Measurements from ENCODE around the gene CHST11. TPM values are rescaled to one million over a fixed set of nuclear protein-coding genes. Genes with fewer than 3 reads are reported as not detected.

The CHST11 gene
- total and polyA plus RNA-seq, 10 of the 15 experiments (the other 5 are each of a cell fraction or from before 2014, with no cell fraction given), result 1.9 to 38.1 (median 17.2) TPM

DNA sequence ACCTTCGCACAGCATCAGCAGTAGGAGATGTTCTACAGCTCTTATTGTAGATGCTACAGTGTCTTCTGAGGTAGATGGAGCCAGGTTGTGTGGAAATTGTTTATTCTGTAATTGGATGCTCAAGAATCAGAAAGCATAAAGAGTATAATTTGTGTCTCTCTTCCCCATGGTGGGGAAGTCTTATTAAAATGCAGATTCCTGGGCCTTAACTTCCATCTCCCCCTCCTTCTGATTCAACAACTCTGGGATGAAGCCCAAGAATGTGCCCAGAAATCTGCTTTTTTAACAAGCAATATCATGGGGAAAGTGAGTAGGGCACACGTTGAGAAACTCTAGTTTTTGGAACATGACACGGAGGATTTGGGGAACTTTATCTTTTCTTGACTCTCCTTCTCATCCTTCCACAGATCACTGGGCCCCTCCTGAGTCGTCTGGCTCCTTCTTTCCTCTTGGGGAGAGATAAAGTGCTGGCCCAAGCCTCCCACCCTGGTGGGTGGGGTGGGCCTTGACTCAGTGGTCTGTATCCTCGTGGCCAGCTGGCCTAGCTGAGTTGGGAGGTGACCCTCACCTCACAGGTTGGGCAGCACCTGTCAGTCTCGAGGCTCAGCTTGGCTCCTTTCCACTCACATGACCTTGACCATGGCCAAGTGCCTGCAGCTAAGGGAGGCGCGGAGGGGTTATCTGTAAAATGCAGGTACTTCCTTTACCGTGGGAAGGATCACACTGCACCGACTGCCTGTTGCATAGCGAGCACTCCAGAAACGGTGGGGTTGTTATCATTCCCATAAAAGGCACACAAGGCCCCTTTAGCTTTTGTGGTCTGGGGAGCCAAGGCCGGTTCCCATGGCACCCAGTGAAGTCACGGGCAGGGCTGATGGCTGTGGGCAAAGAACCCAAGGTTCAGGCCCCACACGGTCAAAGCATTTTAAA, 141.9 kb downstream of the CHST11 start:
- no peak overlapping the region for H2AFZ ChIP-seq (ENCODE audit: control insufficient read depth, low read depth, low read length)
- ATAC-seq, result no peak
- ChIA-PET CTCF (interaction anchor here (0.5 kb wide), 1 partner anchor 10 kb away, joined by 3 read pairs; no protein-coding TSS in a partner anchor), POLR2A (interaction anchor here (0.6 kb wide), 1 partner anchor 519 kb away, joined by 3 read pairs; no protein-coding TSS in a partner anchor), RAD21 (ENCODE audit: unreplicated experiment) (interaction anchor here (1.1 to 2.1 kb wide), 2 partner anchors 16 to 139 kb away, joined by 4 to 7 read pairs; no protein-coding TSS in a partner anchor), SMC1A (ENCODE audit: uncharacterized antibody, unreplicated experiment) (interaction anchor here (1.0 to 4.1 kb wide), 5 partner anchors 16 to 121 kb away, joined by 3 to 18 read pairs (median 3); no protein-coding TSS in a partner anchor)
- intact Hi-C loops (cut with micrococcal nuclease; ENCODE audit: unreplicated experiment), result no loop called here
- H3K4me2 ChIP-seq (ENCODE audit: control insufficient read depth, insufficient read depth), result no peak overlapping the region
- no peaks in the 10 kb centered on the region for H3K27me3 ChIP-seq (replicated peaks in 1 of 2; ENCODE audit: control insufficient read depth in 2 of 2, insufficient read depth in 2 of 2, low read length in 1 of 2)
- H4K20me1 ChIP-seq (ENCODE audit: control insufficient read depth, insufficient read depth), result no peaks in the 10 kb centered on the region
- in situ Hi-C loops (cut with MboI), result no loop called here
- no peak overlapping the region for H3K9ac ChIP-seq (ENCODE audit: control insufficient read depth, insufficient read depth, low read length)
- peaks cover 31% of the 10 kb centered on the region for H3K4me1 ChIP-seq (ENCODE audit: control insufficient read depth, insufficient read depth, low read length)
- no peak overlapping the region for H3K27ac ChIP-seq (ENCODE audit: control insufficient read depth, insufficient read depth)
- no TSS peak for BruUV-seq (replicated peaks)
- TF ChIP-seq MYB (IDR thresholded peaks at IDR 0.05; ENCODE audit: borderline replicate concordance, low read depth, low read length), result no peak
- TF ChIP-seq ZZZ3 (IDR thresholded peaks at IDR 0.05; ENCODE audit: control insufficient read depth, insufficient read length, low read depth), result no peak
- no peak for TF ChIP-seq IKZF1 (conservative IDR thresholded peaks at IDR 0.05)
- TF ChIP-seq JUND (IDR thresholded peaks at IDR 0.05; ENCODE audit: low read depth, low read length), result no peak
- no peak for TF ChIP-seq KDM1A (IDR thresholded peaks at IDR 0.05; ENCODE audit: borderline replicate concordance)
- no peak for TF ChIP-seq SREBF2 (IDR thresholded peaks at IDR 0.05; ENCODE audit: low read length)
- TF ChIP-seq SREBF1 (IDR thresholded peaks at IDR 0.05; ENCODE audit: low read length), result no peak
- TF ChIP-seq SMC3 (IDR thresholded peaks at IDR 0.05; ENCODE audit: borderline replicate concordance, low read length), result no peak
- TF ChIP-seq KLF5 (IDR thresholded peaks at IDR 0.05; ENCODE audit: partially characterized antibody), result no peak
- TF ChIP-seq, protein P1, sequence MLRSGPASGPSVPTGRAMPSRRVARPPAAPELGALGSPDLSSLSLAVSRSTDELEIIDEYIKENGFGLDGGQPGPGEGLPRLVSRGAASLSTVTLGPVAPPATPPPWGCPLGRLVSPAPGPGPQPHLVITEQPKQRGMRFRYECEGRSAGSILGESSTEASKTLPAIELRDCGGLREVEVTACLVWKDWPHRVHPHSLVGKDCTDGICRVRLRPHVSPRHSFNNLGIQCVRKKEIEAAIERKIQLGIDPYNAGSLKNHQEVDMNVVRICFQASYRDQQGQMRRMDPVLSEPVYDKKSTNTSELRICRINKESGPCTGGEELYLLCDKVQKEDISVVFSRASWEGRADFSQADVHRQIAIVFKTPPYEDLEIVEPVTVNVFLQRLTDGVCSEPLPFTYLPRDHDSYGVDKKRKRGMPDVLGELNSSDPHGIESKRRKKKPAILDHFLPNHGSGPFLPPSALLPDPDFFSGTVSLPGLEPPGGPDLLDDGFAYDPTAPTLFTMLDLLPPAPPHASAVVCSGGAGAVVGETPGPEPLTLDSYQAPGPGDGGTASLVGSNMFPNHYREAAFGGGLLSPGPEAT (IDR thresholded peaks at IDR 0.05; ENCODE audit: low read depth), result no peak
- no peak for TF ChIP-seq ZSCAN29 (IDR thresholded peaks at IDR 0.05)
- TF ChIP-seq SIN3A (IDR thresholded peaks at IDR 0.05; ENCODE audit: low read depth, low read length), result no peak
- TF ChIP-seq GABPA (IDR thresholded peaks at IDR 0.05; ENCODE audit: low read depth), result no peak
- no peak for TF ChIP-seq MEF2A (IDR thresholded peaks at IDR 0.05; ENCODE audit: insufficient read depth, low read depth, low read length)
- no peak for TF ChIP-seq YBX1 (IDR thresholded peaks at IDR 0.05)
- peaks cover 24% of the 10 kb centered on the region for H3K79me2 ChIP-seq (ENCODE audit: control insufficient read depth, insufficient read depth, low read length)
- H3K4me3 ChIP-seq, result no peak overlapping the region
- no peak for DNase-seq (ENCODE audit: low read depth, low spot score)
- H3K36me3 ChIP-seq (ENCODE audit: control insufficient read depth in 2 of 2, insufficient read depth in 2 of 2, low read length in 1 of 2), result peaks cover 0 to 3% of the 10 kb centered on the region in 2 experiments; a peak in 1 of 4 replicates
- H3K9me3 ChIP-seq (replicated peaks; ENCODE audit: control insufficient read depth, insufficient read depth, low read length), result no peaks in the 10 kb centered on the region; the same call in 2 of the 3 replicates
- no peak for FAIRE-seq
- WGBS (ENCODE audit: insufficient coverage, insufficient replicate concordance, low lambda C conversion rate, missing lambda C conversion rate), result 90% methylated on average over 15 of the region's 15 CpGs
